ENCODE measurements around the gene ZNRF3. TPM values are rescaled to one million over a fixed set of nuclear protein-coding genes. Genes with fewer than 3 reads are reported as not detected.
"Not testable (repeated sequence)": the region's sequence is repeated elsewhere in the genome, so short reads cannot be mapped to it uniquely, and the experiment has no call there.

Gene ZNRF3
- total RNA-seq, 2 experiments from 2014 or later, result 0.40 to 0.58 TPM

GRCh38 chr22:28999510-28999909 lies 116.1 kb downstream of the ZNRF3 start:
- POLR2A ChIA-PET, result no interaction called here
- H3K27me3 Mint-ChIP-seq, result peaks cover 7% of the 10 kb centered on the region
- CTCF ChIA-PET, result interaction anchor here (1.9 kb wide), 1 partner anchor 41 kb away, joined by 5 read pairs; no protein-coding TSS in a partner anchor
- H3K4me1 Mint-ChIP-seq, result no peaks in the 10 kb centered on the region
- no peak overlapping the region for H3K27ac Mint-ChIP-seq
- no peak for DNase-seq
- no peaks in the 10 kb centered on the region for H3K9me3 Mint-ChIP-seq
- no peak overlapping the region for H3K4me3 Mint-ChIP-seq
- no peaks in the 10 kb centered on the region for H3K36me3 Mint-ChIP-seq (ENCODE audit: low read depth)

GRCh38 chr22:28999919-29000556 lies 116.7 kb downstream of the ZNRF3 start:
- Mint-ChIP-seq H3K27me3 (peaks cover 9% of the 10 kb centered on the region), H3K36me3 (ENCODE audit: low read depth) (no peaks in the 10 kb centered on the region), H3K4me1 (no peaks in the 10 kb centered on the region), H3K27ac (no peak overlapping the region), H3K9me3 (no peaks in the 10 kb centered on the region), H3K4me3 (no peak overlapping the region)
- ChIA-PET CTCF (interaction anchor here (1.9 kb wide), 1 partner anchor 41 kb away, joined by 5 read pairs; no protein-coding TSS in a partner anchor), POLR2A (no interaction called here)
- no peak for DNase-seq

- Mint-ChIP-seq H3K9me3 (no peaks in the 10 kb centered on the region), H3K27ac (no peak overlapping the region), H3K27me3 (peaks cover 12% of the 10 kb centered on the region), H3K4me3 (no peak overlapping the region), H3K4me1 (no peaks in the 10 kb centered on the region), H3K36me3 (ENCODE audit: low read depth) (no peaks in the 10 kb centered on the region)
- DNase-seq, result no peak
- ChIA-PET CTCF (interaction anchor here (1.6 to 1.9 kb wide), 2 partner anchors 16 to 40 kb away, joined by 4 to 5 read pairs; no protein-coding TSS in a partner anchor), POLR2A (no interaction called here)
Observed at GRCh38 chr22:29000641-29001040, 117.3 kb downstream of the ZNRF3 start.

- H3K27ac Mint-ChIP-seq, result no peak overlapping the region
- no peaks in the 10 kb centered on the region for H3K36me3 Mint-ChIP-seq (ENCODE audit: low read depth)
- no peaks in the 10 kb centered on the region for H3K4me1 Mint-ChIP-seq
- CTCF ChIA-PET, result no interaction called here
- H3K9me3 Mint-ChIP-seq, result no peaks in the 10 kb centered on the region
- DNase-seq, result no peak
- POLR2A ChIA-PET, result no interaction called here
- peaks cover 17% of the 10 kb centered on the region for H3K27me3 Mint-ChIP-seq
- no peak overlapping the region for H3K4me3 Mint-ChIP-seq
Observed at GRCh38 chr22:29002603-29003002, 119.2 kb downstream of the ZNRF3 start.

- H3K27ac Mint-ChIP-seq, result no peak overlapping the region
- ChIA-PET POLR2A (no interaction called here), CTCF (interaction anchor here (0.7 kb wide), 1 partner anchor 16 kb away, joined by 3 read pairs; no protein-coding TSS in a partner anchor)
- H3K27me3 Mint-ChIP-seq, result peaks cover 19% of the 10 kb centered on the region
- no peak overlapping the region for H3K4me3 Mint-ChIP-seq
- H3K36me3 Mint-ChIP-seq (ENCODE audit: low read depth), result no peaks in the 10 kb centered on the region
- H3K9me3 Mint-ChIP-seq, result no peaks in the 10 kb centered on the region
- H3K4me1 Mint-ChIP-seq, result no peaks in the 10 kb centered on the region
- no peak for DNase-seq
Observed at GRCh38 chr22:29003552-29003951, 120.2 kb downstream of the ZNRF3 start.

- no peaks in the 10 kb centered on the region for H3K9me3 Mint-ChIP-seq
- ChIA-PET POLR2A (no interaction called here), CTCF (no interaction called here)
- peaks cover 19% of the 10 kb centered on the region for H3K27me3 Mint-ChIP-seq
- no peak overlapping the region for H3K27ac Mint-ChIP-seq
- DNase-seq, result no peak
- no peak overlapping the region for H3K4me3 Mint-ChIP-seq
- H3K4me1 Mint-ChIP-seq, result no peaks in the 10 kb centered on the region
- no peaks in the 10 kb centered on the region for H3K36me3 Mint-ChIP-seq (ENCODE audit: low read depth)
Observed at GRCh38 chr22:29003975-29004646, 120.7 kb downstream of the ZNRF3 start.

GRCh38 chr22:29004647-29005371 lies 121.4 kb downstream of the ZNRF3 start:
- Mint-ChIP-seq H3K36me3 (ENCODE audit: low read depth) (no peaks in the 10 kb centered on the region), H3K27ac (no peak overlapping the region), H3K4me3 (no peak overlapping the region), H3K27me3 (peaks cover 19% of the 10 kb centered on the region), H3K4me1 (no peaks in the 10 kb centered on the region), H3K9me3 (no peaks in the 10 kb centered on the region)
- POLR2A ChIA-PET, result no interaction called here
- no peak for DNase-seq
- CTCF ChIA-PET, result interaction anchor here (1.1 kb wide), 1 partner anchor 149 kb away, joined by 3 read pairs; no protein-coding TSS in a partner anchor

- H3K36me3 Mint-ChIP-seq (ENCODE audit: low read depth); H3K4me3 Mint-ChIP-seq; H3K4me1 Mint-ChIP-seq; DNase-seq; POLR2A ChIA-PET; H3K27ac Mint-ChIP-seq; H3K9me3 Mint-ChIP-seq: not testable (repeated sequence)
- CTCF ChIA-PET, result interaction anchor here (1.1 kb wide), 1 partner anchor 150 kb away, joined by 3 read pairs; no protein-coding TSS in a partner anchor
- H3K27me3 Mint-ChIP-seq, result peaks cover 23% of the 10 kb centered on the region
Observed at GRCh38 chr22:29005754-29006153, 122.4 kb downstream of the ZNRF3 start.

- CTCF ChIA-PET, result interaction anchor here (0.6 kb wide), 1 partner anchor 308 kb away, joined by 6 read pairs; no protein-coding TSS in a partner anchor
- H3K4me1 Mint-ChIP-seq, result no peaks in the 10 kb centered on the region
- POLR2A ChIA-PET, result no interaction called here
- no peaks in the 10 kb centered on the region for H3K9me3 Mint-ChIP-seq
- peaks cover 23% of the 10 kb centered on the region for H3K27me3 Mint-ChIP-seq
- no peak overlapping the region for H3K4me3 Mint-ChIP-seq
- DNase-seq, result no peak
- H3K36me3 Mint-ChIP-seq (ENCODE audit: low read depth), result no peaks in the 10 kb centered on the region
- no peak overlapping the region for H3K27ac Mint-ChIP-seq
Observed at GRCh38 chr22:29006346-29006745, 123.0 kb downstream of the ZNRF3 start.

GRCh38 chr22:29009148-29009547 lies 125.8 kb downstream of the ZNRF3 start:
- H3K36me3 Mint-ChIP-seq (ENCODE audit: low read depth), result no peaks in the 10 kb centered on the region
- POLR2A ChIA-PET, result no interaction called here
- H3K4me1 Mint-ChIP-seq, result no peaks in the 10 kb centered on the region
- no peak overlapping the region for H3K4me3 Mint-ChIP-seq
- no peak for DNase-seq
- peaks cover 20% of the 10 kb centered on the region for H3K27me3 Mint-ChIP-seq
- no peaks in the 10 kb centered on the region for H3K9me3 Mint-ChIP-seq
- CTCF ChIA-PET, result no interaction called here
- no peak overlapping the region for H3K27ac Mint-ChIP-seq

GRCh38 chr22:29011240-29012100 lies 128.1 kb downstream of the ZNRF3 start:
- no peak overlapping the region for H3K27ac Mint-ChIP-seq
- peaks cover 6% of the 10 kb centered on the region for H3K4me1 Mint-ChIP-seq
- H3K9me3 Mint-ChIP-seq, result no peaks in the 10 kb centered on the region
- no peaks in the 10 kb centered on the region for H3K36me3 Mint-ChIP-seq (ENCODE audit: low read depth)
- DNase-seq, result no peak
- peaks cover 12% of the 10 kb centered on the region for H3K27me3 Mint-ChIP-seq
- POLR2A ChIA-PET, result interaction anchor here (0.6 kb wide), 1 partner anchor 28 kb away, joined by 3 read pairs; no protein-coding TSS in a partner anchor
- CTCF ChIA-PET, result interaction anchor here (1.1 kb wide), 1 partner anchor 29 kb away, joined by 3 read pairs; no protein-coding TSS in a partner anchor
- H3K4me3 Mint-ChIP-seq, result no peak overlapping the region

GRCh38 chr22:29012101-29012433 lies 128.7 kb downstream of the ZNRF3 start:
- no peak for DNase-seq
- Mint-ChIP-seq H3K27ac (no peak overlapping the region), H3K9me3 (no peaks in the 10 kb centered on the region), H3K4me3 (no peak overlapping the region), H3K36me3 (ENCODE audit: low read depth) (no peaks in the 10 kb centered on the region), H3K4me1 (peaks cover 8% of the 10 kb centered on the region), H3K27me3 (peaks cover 7% of the 10 kb centered on the region)
- POLR2A ChIA-PET, result no interaction called here
- CTCF ChIA-PET, result interaction anchor here (1.1 kb wide), 1 partner anchor 29 kb away, joined by 3 read pairs; no protein-coding TSS in a partner anchor
